Hematopoietic multipotent progenitor cell treated with erythropoietin and hydrocortisone succinate and interleukin-3 and kit ligand, for 4 days (in vitro differentiated cells): ENCODE measurements around the gene ADCY3.
"Not testable (repeated sequence)": the region's sequence is repeated elsewhere in the genome, so short reads cannot be mapped to it uniquely, and the experiment has no call there.

ENCODE experiments used
- DNase-seq: peaks from one replicate; pipeline ENCODE4 v3.0.0-alpha.2; 2015

Gene ADCY3

DNA sequence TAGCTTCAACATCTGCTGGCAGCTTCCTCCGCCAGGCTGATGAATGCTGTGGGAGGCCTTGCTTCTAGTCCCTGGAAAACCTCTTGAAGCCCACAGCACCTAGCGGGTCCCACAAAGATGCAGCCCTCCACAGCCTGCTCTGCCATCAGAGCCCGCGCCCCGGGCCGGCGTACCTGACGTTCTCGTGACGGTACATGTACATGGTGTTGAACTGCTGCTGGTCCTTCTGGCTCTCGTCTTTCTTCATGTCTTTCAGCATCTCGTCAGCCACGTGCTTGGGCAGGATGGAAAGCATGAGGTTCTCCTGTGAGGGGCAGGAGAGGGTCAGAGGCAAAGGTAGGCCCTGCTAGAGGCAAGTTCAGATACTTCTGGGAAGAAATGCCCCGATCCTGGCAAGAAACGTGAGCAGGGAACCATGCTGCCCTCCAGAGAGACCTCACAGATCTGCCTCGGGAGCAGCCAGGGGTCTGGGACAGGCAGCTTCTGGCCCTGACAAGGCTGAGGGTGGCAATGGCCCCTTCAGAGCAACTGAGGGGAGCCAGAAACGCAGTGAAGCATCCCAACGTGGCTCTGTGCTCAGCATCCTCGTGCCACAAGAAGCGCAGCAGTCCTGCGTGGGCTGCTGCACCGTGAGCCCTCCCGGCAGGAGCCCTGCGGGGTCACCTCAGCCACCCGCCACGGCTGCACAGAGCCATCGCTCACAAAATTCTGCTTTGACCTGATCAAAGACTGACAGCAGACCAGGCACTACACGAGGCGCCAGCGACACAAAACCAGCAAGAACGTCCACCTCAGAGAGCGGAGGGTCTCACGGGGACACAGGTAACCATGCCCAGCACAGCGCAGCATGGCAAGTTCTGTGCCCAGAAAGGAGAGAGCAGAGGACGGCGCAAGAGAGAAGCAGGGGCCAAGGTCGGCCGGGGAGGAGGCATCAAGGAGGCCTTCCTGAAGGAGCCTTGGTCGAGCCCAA, 77.7 kb downstream of the ADCY3 start:
- no peak for DNase-seq

DNA sequence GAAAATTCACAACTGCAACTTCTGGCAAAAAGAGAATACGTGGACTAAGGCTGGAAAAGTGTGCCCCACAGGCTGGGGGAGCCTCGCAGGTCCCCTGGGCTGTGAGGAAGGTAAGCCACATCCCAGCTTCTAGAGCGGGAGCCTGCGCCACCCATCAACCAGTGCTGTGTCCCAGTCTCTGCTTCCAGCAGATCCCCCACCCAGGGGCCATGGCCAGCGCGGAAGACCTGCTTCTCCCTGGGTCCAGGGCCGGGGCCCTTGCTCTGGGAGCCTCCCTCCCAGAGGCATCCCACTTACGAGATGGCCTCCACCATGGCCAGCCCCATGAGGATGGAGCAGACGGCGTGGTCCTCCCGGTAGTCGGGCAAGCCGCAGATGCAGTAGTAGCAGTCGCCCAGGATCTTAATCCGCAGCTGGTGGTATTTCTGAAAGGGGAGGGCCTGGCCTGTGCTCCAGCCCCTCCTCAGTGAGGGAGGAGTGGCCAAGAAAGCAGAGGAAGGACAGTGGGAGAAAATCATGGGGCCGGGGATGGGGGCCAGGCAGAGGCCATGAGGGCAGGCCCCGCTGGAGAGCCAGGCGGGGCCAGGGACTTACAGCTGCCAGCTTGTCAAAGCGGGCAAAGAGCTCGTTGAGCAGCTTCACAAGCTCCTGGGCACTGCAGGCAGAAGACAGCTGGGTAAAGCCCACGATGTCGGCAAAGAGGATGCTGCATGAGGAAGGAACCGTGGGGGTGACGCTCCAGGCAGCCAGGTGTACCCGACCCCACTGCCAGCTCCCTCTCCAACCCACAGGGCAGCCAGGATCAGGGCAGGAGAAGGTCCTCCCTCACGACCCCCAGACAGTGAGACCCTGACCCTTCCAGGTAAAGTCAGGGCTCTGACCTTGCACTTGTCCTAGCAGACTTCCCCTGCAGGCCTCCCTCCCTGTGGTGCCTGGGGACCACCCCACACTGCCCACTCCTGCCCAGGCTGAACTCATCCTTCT, 78.8 kb downstream of the ADCY3 start:
- no peak for DNase-seq

DNA sequence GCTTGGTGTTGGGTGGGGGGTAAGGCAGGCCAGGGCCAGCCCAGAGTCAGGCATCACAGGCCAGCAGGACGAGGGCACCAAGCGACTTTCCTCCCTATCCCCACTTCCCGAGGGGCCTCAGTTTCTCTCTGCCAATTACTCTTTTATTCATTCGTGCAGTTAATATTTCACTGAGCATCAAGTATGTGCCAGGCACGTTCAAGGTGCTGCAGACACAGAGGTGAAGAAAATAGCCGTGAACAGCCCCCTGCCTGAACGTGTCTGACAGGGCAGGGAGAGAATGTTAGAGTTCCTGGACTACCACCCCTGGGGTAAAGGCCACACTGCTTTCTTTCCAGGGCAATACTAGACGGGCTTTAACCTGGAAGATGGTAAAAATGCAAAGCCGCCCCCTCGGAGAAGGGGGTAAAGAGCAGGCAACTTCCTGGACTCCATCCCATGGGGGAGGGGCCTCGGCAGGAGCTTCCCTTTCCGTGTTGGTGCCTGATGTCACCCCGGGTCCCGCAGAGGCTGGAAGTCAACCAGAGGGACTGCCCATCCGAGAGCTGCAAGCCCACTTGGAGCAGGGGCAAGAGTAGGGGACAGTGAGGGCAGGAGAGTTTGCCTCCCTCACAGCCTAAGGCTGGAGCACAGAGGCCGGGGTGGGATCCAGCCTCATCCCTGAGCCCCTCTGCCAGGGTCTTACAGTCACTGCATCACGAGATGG, 79.7 kb downstream of the ADCY3 start:
- no peak for DNase-seq

- no peak for DNase-seq
These were observed 80.3 kb downstream of the ADCY3 start for GRCh38 chr2:24839729-24840128.

DNA sequence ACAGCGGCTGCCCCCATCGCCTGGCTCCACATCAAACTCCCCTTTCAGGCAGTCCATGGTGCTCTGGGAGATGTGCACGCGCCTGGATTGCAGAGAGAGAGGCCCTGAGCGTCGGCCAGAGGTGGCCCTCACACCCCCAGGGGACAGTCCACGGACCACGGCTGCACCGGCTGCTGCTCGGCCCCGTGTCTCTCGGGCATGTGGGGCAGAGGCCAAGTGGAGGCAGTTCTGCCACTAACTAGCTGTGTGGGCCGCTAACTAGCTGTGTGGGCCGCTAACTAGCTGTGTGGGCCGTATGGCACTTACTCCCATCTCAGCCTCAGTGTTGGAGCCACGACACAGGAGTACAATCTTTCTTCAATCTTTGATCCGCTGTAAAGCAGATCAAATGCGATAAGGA, 81.5 kb downstream of the ADCY3 start:
- DNase-seq, result no peak

- DNase-seq, result no peak
These were observed 82.0 kb downstream of the ADCY3 start for GRCh38 chr2:24837996-24838513.

- DNase-seq, result no peak
These were observed 83.3 kb downstream of the ADCY3 start for GRCh38 chr2:24836706-24837105.

- no peak for DNase-seq
These were observed 83.8 kb downstream of the ADCY3 start for GRCh38 chr2:24836206-24836605.

DNA sequence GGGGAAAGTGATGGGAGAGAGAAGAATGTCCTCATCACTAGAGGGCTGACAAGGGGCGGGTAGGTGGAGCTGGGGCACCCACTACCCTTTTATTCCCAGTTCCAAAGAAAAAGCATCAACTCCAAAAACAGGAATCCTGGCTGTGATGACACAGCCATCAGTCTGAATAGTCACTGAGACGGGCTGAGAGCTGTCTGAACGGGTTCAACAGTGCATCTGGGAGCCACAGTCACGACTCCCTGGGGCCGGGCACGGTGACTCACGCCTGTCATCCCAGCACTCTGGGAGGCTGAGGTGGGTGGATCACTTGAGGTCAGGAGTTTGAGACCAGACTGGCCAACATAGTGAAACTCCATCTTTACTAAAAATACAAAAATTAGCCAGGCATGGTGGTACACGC, 84.6 kb downstream of the ADCY3 start:
- DNase-seq, result not testable (repeated sequence)

DNA sequence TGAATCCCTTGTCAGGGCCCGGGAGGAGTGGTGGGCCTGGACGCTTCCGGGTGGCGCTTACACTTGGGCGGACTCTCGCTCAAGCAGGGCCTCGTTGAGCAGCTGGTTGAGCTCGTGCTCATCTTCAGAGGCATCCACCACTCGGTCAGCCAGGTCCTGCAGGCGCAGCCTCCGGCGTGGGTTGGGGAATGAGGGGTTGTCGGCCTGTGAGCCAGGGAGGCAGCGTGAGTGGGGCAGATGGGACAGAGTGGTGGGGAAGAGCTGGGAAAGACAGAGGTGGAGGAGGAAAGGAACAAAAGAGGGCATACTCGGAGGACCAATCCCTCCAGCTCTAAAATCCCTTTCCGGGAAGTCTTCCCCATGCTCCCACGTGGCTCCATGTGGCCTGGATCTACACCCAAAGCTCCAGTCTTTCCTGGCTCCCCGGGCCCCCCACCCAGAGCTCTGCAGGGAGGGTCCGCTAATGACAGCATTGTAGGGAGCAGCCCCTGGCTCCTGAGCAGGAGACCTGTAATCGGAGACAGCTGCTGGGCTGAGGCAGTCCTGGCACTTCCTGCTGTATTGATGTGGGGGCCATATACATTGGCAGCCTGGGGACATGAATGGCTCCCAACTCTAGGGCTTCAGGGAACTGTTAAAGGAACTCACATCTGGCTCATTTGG, 85.2 kb downstream of the ADCY3 start:
- DNase-seq, result no peak

- DNase-seq, result no peak
These were observed 86.0 kb downstream of the ADCY3 start for GRCh38 chr2:24833821-24834732.

DNA sequence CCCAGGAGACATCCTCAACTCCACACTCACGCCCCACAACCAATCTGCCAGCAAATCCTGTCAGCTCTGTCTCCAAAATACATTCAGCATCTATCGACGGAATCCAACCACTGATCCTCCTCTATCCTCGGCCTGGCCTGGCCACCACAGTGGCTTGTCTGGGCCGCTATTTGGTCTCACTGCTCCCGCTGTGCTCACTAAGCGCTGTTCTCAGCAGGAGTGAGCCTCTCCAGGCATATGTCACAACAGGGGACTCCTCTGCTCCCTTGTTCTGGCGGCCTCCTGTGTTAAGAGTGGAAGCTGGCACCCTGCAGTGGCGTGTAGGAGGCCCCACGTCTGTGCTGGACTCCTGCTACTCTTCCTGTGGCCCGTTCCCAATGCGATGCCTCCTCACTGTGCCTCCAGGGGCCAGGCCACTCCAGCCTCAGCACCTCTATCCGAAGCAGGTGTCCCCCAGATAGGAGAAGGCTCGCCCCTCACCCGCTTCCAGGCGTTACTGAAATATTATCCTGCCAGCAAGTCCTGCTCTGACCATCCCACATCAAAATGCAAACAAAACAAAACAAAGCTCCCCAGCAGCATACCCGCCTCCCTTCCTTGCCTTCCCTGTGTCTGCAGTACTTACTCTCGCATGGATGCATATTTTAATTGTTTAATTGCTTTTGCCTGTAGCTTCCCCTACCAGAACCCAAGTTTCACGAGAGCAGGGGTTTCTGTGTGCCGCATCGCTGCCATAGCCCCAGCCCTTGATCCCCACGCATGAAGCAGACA, 86.9 kb downstream of the ADCY3 start:
- DNase-seq, result no peak

DNA sequence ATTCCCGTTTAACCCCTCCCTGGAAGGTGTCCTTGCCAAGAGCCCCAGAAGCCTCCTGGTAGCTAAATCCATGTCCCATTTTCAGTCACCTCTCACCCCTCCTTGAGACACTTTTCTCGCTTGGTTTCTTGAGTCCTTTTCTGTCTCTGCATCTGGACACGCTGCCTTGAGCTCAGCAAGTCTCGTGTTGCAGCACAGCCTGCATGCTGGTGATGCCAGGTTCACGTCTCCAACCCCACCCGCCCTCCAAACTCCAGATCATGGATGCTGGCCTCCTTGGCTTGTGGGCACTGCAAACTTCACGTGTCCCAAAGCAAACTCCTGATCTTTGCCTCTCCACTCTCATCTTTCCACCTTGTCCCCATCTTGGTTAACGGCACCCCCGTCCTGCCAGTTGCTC, 87.5 kb downstream of the ADCY3 start:
- no peak for DNase-seq

DNA sequence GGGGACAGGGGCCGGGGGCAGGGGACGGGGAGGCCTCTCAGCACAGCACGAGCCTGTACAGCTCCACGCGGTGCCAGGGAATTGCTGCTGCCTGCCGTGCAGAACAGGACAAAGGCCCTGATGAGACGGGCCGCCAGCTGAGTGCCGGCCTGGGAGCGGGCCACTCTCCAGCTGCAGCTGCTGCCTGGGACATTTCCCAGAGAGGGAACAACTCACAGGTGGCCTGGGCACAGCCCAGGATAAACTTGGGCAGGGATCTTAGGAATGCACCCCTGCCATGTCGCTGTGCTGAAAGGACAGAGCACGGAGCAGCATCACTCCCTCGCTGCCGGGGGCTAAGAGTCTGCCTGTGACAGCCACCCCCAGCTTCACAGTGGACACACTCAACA, 88.0 kb downstream of the ADCY3 start:
- DNase-seq, result no peak

GRCh38 chr2:24831221-24832072, 88.6 kb downstream of the ADCY3 start:
- DNase-seq, result no peak

GRCh38 chr2:24830786-24831185, 89.3 kb downstream of the ADCY3 start:
- DNase-seq, result no peak

- no peak for DNase-seq
These were observed 89.7 kb downstream of the ADCY3 start for GRCh38 chr2:24830351-24830750.

DNA sequence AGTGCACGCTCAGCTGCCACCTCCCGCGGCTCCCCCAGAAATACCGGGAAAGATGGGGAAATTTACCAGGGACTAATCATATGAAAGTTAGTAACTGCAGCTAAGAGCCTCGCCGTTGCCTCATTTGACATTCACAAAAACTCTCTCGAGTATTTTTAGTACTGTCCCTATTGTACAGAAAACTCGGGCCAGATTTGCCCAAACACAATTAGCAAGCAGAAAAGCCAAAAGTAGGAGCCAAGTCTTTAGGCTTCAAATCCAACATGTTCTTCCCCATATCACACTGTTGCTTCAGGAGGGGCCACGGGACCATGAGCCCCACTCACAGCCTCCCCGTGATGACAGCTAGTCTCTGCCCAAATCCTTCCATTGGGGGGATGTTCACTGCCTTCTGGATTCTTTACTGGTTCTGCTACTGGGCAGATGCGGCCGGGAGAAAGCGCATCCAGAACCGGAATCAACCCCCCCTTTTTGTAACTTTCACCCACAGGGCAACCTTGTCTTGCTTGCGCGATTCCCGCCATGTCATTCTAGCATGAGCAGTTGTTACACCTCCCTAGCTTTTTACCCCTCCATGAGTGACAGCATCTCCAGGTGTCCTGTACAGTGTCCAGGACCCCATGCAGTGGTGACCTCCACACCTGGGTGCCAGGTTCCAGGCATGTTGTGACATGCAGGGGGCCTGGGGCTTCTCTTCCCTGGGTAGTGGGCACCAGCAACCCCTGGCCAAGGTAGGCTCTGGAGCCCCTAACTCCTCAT, 91.6 kb downstream of the ADCY3 start:
- DNase-seq, result no peak
